Mononuclear cell (primary cell): Measurements from ENCODE around the gene TPRX1. TPM values are rescaled to one million over a fixed set of nuclear protein-coding genes. Genes with fewer than 3 reads are reported as not detected.
"Not testable (repeated sequence)": the region's sequence is repeated elsewhere in the genome, so short reads cannot be mapped to it uniquely, and the experiment has no call there.

Source experiments
- H3K27me3 ChIP-seq: 2 replicates; pipeline ENCODE4 v1.6.0; 2011; ENCODE audit warnings: low read length, control low read depth; ENCODE audit not compliant: insufficient read depth
- H3K4me1 ChIP-seq: 2 replicates; pipeline ENCODE4 v1.5.1; 2011; ENCODE audit warnings: mild to moderate bottlenecking, low read length, control low read depth; ENCODE audit not compliant: insufficient read depth
- H3K4me3 ChIP-seq: 2 replicates; pipeline ENCODE4 v1.5.1; 2011; ENCODE audit warnings: mild to moderate bottlenecking, low read length, moderate library complexity
- H3K9me3 ChIP-seq: 2 replicates; pipeline ENCODE4 v1.5.1; 2011; ENCODE audit warnings: low read depth, mild to moderate bottlenecking, control low read depth, low read length
- total RNA-seq: library from RNA; depleted of rRNA; stranded (reverse); fragments of >200 nt; gene quantifications from one replicate; pipeline ENCODE4 v1.2.3, GENCODE V29; 2012

TPRX1 gene
- total RNA-seq, 1 donor, result not detected

DNA sequence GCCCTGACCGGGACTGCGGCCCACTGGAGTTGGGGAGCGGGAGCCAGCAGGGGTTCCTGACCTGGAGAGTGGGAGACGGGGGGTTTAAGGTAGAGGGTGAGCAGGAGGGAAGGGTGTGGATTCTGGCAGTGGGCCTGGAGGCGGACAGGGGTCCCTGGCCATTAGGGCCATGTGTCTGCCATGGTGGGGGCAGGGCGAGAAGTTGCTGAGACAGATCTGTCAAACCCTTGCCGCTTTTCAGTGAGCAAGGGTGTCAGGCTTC lies 38.1 kb downstream of the TPRX1 start:
- Histone ChIP-seq H3K4me1 (no peaks in the 10 kb centered on the region), H3K4me3 (no peak overlapping the region)

DNA sequence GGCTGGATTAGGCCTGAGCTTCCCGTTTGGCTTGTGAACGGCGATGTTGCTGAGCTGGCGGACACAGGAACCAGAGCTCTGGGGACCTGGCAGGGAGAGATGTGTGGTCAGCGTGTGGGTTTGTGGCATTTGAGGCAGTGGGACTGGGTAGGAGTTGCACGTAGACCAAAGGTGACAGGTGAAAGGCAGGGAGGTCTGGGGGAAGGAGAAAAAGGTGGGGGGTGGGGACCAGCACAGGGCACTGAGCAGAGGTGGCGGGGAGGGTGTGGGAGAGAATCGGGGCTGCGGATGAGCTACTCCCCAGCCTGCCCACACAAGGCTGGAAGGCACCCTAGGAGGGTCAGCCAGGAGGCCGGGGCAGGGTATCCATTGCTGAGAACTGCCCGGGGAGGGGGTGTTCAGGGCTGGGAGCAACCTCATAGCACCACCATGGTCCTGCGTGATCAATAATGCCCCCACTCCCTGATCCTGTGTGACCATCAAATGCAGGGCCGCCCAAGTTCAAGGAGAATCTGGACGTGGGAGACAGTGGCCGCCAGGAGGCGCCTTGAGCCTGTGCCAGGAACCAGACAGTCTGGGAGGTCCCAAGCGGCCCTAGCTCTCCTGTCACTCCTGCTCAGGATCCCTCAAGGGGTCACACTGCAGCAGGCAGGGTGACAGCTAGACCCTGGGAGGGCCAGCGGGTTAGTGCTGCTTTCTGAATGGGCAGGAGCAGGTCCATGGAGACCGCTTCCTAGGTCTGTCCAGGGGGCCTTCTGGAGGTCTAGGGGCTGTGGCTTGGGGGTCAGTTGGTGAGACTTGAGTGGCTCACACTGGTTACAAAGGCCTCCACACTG lies 38.6 kb downstream of the TPRX1 start:
- no peaks in the 10 kb centered on the region for H3K27me3 ChIP-seq
- no peak overlapping the region for H3K4me3 ChIP-seq
- H3K4me1 ChIP-seq, result no peaks in the 10 kb centered on the region
- no peaks in the 10 kb centered on the region for H3K9me3 ChIP-seq

More for the DNA sequence above, 38.1 kb downstream of the TPRX1 start:
- Histone ChIP-seq H3K9me3 (no peaks in the 10 kb centered on the region), H3K27me3 (no peaks in the 10 kb centered on the region)

DNA sequence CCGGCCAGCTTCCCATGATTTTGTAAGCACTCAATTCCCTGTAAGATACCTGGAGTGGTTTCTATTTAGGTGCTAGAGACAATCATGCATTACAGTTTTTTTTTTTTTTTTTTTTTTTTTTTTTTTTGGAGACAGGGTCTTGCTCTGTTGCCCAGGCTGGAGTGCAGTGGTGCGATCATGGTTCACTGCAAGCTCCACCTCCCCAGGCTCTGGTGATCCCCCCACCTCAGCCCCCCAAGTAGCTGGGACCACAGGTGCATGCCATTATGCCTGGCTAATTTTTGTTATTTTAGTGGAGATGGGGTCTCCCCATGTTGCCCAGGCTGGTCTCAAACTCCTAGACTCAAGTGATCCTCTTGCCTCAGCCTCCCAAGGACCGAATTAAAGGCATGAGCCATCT lies 39.6 kb downstream of the TPRX1 start:
- not testable (repeated sequence) for H3K27me3 ChIP-seq, H3K4me3 ChIP-seq, H3K4me1 ChIP-seq, H3K9me3 ChIP-seq

DNA sequence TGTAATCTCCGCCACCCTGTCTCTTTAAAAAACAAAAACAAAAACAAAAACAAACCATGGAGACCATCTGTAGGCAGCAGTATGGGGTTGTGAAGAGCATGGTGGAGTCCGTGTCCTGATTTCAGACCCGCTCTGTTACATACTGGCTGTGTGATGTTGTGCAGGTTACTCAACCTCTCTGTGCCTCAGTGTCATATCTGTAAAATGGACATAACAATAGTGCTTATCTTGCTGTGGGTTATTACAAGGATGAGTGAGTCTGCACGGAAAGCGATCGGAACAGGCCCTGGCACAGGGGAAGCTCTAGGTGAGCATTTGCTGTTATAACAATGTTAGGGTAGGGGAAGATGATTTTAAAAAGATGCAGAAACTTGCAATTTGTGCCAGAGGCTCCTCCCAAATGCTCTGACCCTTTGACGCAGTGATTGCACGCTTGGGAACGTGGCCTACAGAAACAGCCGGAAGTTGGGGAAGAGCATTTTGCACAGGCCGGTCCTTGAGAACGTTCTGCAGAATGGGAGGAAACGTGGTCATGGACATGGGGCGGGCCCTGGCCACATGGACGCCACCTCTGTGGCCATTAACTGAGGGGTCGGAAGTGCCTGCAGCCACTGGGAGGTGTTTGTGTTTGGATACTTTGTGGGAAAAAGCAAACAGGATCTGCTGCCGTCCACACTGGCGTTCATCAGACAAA lies 41.6 kb downstream of the TPRX1 start:
- Histone ChIP-seq H3K9me3 (no peaks in the 10 kb centered on the region), H3K4me1 (no peaks in the 10 kb centered on the region), H3K4me3 (no peak overlapping the region), H3K27me3 (no peaks in the 10 kb centered on the region)

DNA sequence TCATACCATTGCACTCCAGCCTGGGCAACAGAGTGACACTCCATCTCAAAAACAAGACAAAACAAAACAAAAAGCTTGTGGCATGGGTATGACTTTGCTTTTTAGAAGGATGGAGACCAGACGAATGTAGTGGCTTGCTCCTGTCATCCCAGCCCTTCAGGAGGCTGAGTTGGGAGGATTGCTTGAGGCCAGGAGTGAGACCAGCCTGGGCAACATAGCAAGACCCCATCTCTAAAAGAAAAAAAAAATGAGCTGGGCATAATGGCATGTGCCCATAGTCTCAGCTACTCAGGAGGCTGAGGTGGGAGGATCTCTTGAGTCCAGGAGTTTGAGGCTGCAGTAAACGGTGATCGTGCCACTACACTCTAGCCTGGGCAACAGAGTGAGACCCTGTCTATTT lies 42.2 kb downstream of the TPRX1 start:
- H3K4me3 ChIP-seq, result no peak overlapping the region
- no peaks in the 10 kb centered on the region for H3K4me1 ChIP-seq
- no peaks in the 10 kb centered on the region for H3K9me3 ChIP-seq
- H3K27me3 ChIP-seq, result no peaks in the 10 kb centered on the region

DNA sequence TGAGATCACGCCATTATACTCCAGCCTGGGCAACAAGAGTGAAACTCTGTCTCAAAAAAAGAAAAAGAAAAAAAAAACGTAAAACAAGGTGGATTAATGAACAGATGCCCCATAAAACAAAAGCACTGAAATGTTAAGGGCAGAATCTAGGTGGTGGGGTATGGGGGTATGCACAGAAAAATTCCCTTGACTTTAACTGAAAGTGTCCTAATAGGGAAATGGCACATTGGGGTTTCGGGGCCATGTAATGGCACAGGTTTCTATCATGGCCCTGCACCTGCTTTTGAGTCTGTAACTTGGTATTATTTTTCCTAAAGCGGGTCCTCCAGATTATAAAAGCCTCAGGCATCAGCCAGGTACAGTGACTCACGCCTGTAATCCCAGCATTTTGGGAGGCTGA lies 42.8 kb downstream of the TPRX1 start:
- H3K27me3 ChIP-seq, result no peaks in the 10 kb centered on the region
- no peaks in the 10 kb centered on the region for H3K9me3 ChIP-seq
- H3K4me3 ChIP-seq, result no peak overlapping the region
- no peaks in the 10 kb centered on the region for H3K4me1 ChIP-seq

DNA sequence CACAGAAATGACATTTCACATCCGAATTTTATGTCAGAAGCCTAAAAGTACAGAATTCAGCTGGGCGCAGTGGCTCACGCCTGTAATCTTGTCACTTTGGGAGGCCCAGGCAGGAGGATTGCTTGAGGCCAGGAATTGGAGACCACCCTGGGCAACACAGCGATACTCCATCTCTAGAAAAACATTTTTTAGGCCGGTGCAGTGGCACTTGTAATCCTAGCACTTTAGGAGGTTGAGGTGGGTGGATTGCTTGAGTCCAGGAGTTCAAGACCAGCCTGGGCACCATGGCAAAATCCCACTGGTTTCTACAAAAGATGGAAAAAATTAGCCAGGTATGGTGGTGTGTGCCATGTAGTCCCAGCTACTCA lies 43.7 kb downstream of the TPRX1 start:
- no peaks in the 10 kb centered on the region for H3K27me3 ChIP-seq
- no peaks in the 10 kb centered on the region for H3K9me3 ChIP-seq
- no peak overlapping the region for H3K4me3 ChIP-seq
- H3K4me1 ChIP-seq, result no peaks in the 10 kb centered on the region

DNA sequence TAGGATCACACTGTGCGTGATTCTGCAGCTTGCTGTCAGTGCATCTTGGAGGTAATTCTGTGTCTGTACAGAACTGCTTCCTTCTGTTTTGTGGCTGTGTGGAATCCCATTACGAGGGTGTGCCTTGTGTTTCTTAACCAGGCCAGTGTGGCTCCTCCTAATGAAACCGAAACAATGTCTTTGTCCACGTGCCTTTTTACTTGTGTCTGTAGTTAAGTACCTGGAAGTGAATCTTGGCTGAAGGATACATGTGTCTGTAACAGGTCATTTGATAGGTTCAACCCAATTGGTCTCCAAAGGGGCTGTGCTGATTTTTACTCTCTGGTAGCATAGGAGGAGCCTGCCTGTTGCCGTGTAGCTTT lies 45.9 kb downstream of the TPRX1 start:
- H3K4me3 ChIP-seq, result no peak overlapping the region
- H3K9me3 ChIP-seq, result no peaks in the 10 kb centered on the region
- no peaks in the 10 kb centered on the region for H3K27me3 ChIP-seq
- H3K4me1 ChIP-seq, result no peaks in the 10 kb centered on the region

DNA sequence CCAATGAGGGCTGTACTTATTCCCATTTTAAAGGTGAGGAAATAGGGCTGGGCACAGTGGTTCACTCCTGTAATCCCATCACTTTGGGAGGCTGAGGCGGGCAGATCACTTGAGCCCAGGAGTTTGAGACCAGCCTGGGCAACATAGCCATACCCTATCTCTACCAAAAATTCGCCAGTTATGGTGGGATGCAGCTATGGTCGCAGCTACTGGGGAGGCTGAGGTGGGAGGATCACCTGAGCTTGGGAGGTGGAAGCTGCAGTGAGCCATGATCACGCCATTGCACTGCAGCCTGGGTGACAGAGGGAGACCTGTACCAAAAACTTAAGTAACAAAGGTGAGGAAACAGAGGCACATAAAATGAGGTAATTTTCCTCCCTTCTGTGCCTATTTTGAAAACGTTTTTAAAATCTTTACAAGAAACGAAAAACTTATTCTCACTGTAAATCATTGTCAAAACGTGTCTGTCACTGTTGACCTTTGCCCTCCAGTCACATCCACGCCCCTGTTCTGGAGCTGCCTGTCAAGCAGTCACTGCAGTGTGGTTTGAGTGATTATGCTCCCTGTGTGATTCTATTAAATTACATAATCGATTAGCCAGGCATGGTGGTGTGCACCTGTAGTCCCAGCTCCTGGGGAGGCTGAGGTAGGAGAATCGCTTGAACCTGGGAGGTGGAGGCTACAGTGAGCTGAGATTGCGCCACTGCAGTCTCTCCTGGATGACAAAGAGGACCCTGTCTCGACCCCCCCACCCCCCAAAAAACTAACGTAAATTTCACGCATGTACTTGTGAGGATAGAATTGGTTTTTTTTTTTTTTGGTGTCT lies 46.5 kb downstream of the TPRX1 start:
- Histone ChIP-seq H3K9me3 (no peaks in the 10 kb centered on the region), H3K4me1 (no peaks in the 10 kb centered on the region)

DNA sequence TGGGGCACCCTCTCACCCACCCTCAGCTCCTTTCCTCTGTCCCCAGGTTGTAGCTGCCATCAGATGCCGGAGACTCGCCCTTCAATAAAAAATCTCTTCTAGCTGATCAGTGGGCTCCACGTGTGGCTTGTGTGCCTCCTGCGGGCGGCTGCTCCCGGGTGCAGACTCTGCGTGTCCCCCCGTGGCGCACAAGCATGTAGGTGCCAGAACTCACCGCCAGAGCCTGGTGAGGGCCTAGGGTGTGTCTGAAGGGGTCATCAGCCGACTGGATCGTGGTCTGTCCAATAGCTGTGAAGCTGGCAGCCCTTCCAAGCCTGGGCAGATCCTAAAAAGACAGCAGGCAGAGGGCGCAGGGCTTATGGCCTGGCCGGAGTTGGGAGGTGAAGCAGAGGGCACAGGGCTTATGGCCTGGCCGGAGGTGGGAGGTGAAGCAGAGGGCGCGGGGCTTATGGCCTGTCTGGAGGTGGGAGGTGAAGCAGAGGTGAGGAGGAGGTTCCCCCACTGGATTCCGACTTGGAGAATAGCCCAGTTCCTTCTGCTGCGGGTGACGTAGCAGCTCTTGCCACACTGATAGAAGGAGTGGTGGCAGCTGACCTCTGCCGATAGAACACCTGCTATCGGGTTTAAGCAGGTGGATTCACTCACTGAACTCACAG lies 47.3 kb downstream of the TPRX1 start:
- Histone ChIP-seq H3K27me3 (no peaks in the 10 kb centered on the region), H3K4me1 (no peaks in the 10 kb centered on the region), H3K9me3 (no peaks in the 10 kb centered on the region), H3K4me3 (no peak overlapping the region)

More for the DNA sequence above, 46.5 kb downstream of the TPRX1 start:
- H3K4me3 ChIP-seq, result no peak overlapping the region
- H3K27me3 ChIP-seq, result no peaks in the 10 kb centered on the region

DNA sequence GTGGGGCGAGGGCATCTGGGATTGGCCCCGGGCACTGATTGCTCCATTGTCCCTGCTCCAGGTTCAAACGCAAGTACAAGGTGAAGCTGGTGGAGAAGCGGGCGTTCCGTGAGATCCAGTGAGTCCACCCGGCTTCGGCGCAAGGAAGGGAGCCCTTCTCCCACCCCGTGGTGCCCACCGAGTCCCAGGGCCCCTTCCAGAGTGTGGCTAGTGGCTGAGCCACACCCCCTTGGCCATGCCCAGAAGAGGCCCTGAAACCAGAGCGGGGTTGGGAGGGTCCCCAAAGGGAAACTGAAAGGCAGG lies 47.8 kb downstream of the TPRX1 start:
- Histone ChIP-seq H3K27me3 (no peaks in the 10 kb centered on the region), H3K4me3 (no peak overlapping the region), H3K9me3 (no peaks in the 10 kb centered on the region), H3K4me1 (no peaks in the 10 kb centered on the region)

DNA sequence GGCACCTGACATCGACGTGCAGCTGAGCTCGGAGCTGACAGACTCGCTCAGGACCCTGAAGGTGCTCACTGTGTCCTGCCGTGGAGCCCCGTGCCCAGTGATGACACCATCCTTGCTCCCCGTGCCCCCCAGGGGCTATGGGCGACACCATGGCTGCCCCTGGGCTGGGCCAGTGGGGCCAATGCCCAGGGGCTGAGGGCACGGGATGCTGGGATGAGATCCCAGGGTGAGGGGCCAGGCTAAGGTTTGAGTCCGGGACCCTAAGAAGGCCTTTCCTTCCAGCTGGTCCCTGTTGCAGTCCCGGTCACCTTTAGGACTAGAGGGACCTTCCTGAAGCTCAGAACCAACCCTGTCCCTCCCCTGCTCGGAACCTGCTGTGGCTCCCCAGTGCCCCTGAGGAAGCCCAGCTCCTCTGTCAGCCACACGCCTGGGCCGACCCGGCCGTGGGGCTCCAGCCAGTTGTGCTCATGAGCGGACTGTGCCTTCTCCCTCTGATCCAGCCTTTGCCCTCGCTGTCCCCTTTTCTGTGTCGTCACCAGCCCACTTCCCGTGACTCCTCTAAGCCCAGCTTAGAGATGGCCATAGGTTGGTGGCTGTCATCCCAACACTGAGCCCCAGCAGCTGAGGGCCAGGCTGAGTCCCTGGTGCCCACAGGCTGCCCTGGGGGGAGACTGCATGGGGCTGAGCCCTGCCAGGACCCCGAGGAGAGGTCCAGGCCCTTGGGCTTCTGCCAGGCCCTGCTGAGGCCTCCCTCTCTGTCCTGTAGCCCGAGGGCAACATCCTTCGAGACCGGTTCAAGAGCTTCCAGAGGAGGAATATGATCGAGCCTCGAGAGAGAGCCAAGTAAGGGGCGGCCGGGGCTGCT lies 48.4 kb downstream of the TPRX1 start:
- Histone ChIP-seq H3K9me3 (no peaks in the 10 kb centered on the region), H3K4me1 (no peaks in the 10 kb centered on the region), H3K27me3 (no peaks in the 10 kb centered on the region), H3K4me3 (no peak overlapping the region)

DNA sequence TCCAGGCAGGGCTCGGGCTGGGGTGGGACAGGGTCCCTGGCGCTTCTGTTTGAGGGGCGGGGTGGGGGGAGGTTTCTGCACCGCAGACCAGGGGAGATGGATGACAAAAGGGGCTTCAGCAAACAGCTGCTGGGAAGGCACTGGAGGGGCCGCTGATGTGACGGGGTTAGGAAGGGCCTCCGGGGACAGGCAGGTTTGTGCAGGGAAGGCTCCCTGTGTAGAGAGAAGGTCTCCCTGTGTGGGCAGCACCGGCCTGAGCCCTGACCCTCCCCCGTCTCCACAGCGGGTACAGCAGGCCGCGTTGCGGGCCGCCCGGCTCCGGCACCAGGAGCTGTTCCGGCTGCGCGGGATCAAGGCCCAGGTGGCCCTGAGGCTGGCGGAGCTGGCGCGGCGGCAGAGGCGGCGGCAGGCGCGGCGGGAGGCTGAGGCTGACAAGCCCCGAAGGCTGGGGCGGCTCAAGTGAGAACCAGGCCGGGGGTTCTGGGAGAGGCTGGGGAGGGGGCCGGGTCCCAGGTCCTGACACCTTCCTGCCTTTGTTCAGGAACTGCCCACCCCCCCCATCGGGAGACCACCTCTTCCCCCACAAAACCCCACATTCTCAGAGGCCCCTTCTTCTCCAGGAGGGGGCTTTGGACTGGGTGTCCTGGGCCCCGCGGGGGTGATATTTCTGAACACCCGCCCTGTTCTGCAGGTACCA lies 49.1 kb downstream of the TPRX1 start:
- H3K27me3 ChIP-seq, result no peaks in the 10 kb centered on the region

More for the DNA sequence above, 49.1 kb downstream of the TPRX1 start:
- Histone ChIP-seq H3K9me3 (no peaks in the 10 kb centered on the region), H3K4me3 (no peak overlapping the region), H3K4me1 (no peaks in the 10 kb centered on the region)
